Endometrial microvascular endothelial cells (primary cell): ENCODE data around the gene NMNAT2. TPM values are rescaled to one million over a fixed set of nuclear protein-coding genes. Genes with fewer than 3 reads are reported as not detected.
"Not testable (repeated sequence)": the region's sequence is repeated elsewhere in the genome, so short reads cannot be mapped to it uniquely, and the experiment has no call there.

Experiments used
- in situ Hi-C: cut with HindIII; loops from 2 replicates; pipeline ENCODE4 v1.10.0; 2017; ENCODE audit warnings: low sequenced_read_pairs, low pct_unique_long_range_greater_than_20kb; ENCODE audit errors: inconsistent ontology term
- total RNA-seq: library from RNA; depleted of rRNA; stranded (reverse); fragments of >200 nt; gene quantifications from one replicate; pipeline ENCODE4 v1.2.3, GENCODE V29; 2015; ENCODE audit errors: inconsistent ontology term

NMNAT2 gene
- total RNA-seq, 1 donor from 2014 or later, result 0.19 TPM

DNA sequence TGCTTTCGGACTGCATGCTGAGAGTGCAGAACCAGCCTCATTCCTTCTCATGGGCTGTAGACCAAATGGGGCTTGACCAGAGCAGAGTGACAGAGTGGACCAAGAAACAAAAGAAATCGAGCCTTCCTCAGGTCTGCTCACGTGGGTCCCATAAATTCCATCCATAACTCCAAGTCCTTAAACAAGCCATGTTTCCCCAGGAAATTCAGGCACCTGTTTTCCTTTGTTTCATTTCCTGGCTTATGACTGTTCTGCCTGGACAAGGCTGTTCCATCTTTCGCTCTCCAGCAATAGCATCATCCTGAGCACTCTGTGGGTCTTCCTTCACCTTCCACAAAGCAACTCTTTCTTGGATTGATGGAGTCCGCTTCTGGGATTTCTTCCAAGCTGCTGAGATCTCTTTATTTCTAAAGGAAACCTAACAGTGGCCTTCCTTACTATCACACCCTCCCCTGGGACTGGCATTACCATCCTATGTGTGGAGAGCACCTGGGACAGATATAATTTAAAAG, 168.2 kb downstream of the NMNAT2 start:
- in situ Hi-C loops, result no loop called here

DNA sequence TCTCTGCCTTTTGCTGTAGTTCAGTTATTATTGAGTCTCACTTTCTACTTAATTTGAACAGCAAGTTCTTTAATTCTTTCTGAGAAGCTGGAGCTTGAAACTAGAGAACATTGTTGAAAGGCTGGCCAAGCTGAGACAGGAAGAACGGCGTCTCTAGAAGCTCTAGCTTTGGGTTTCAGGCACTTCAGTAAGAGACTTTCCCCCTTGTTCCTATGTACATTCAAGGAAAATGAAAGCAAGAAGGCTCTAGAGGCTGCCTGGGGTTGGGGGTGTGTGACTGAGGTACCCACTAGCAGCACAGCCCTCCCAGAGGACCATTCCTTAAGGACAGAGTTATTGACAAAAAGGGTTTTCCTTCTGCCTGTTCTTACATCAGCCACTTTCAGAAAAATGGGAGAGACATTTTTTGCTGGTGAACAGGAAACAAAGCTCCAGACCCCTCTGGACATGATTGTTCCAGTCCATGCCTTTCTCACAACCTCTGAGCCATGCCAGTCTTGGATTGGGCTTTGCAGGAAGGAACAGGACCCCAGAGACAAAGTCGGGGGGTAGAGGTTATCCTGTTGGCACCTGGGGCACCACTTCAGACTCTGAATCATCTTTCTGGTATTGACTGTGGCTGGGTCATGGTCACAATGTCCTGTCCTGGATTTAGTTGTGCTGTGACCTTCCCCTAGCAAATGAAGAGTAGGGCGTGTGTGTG, 169.0 kb downstream of the NMNAT2 start:
- in situ Hi-C loops, result no loop called here

DNA sequence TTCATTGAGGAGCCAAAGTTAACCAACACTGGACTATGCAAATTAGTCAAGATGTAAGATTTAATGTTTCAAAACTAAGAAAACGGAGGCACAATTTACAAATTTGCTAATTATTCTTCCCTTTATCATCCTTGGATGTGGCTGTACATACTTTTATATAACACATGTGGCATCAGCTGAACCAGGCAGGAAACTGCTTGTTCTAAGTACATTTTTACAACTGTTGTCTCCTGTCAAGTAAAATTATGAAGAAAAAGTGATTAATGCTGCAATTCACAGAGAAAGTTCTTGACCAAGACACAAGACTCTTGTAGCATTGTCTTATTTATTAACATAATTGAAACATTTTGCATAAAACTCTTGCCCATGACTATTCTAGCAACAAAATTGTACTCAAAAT, 170.2 kb downstream of the NMNAT2 start:
- in situ Hi-C loops, result no loop called here

DNA sequence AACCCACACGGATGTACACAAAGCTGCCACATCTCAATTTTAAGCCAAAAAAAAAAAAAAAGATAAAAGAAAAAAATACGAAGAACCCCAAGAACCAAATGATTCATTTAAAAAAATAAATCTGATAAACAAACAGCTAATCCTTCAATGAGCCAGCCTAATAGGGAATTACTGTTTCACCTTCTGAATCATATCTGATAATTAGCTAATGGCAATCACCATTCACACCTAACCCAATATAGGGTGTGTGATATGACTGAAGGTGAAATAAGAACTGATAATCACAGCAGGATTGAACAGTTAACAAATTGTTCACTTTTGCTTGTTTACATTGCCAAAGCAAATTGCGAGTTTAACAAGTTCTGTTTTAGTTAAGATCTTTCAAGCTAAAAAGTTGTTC, 170.7 kb downstream of the NMNAT2 start:
- in situ Hi-C loops, result no loop called here

DNA sequence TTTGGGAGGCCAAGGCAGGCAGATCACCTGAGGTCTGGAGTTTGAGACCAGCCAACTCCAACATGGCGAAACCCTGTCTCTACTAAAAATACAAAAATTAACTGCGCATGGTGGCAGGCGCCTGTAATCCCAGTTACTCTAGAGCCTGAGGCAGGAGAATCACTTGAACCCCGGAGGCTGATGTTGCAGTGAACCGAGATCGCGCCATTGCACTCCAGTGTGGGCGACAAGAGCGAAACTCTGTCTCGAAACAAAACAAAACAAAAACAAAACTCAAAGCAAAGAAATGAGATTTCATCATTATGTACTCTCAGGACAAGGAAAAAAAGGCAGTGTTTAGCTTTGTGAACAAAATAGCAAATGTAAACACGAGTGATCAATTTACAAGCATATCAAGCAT, 171.1 kb downstream of the NMNAT2 start:
- in situ Hi-C loops, result no loop called here

DNA sequence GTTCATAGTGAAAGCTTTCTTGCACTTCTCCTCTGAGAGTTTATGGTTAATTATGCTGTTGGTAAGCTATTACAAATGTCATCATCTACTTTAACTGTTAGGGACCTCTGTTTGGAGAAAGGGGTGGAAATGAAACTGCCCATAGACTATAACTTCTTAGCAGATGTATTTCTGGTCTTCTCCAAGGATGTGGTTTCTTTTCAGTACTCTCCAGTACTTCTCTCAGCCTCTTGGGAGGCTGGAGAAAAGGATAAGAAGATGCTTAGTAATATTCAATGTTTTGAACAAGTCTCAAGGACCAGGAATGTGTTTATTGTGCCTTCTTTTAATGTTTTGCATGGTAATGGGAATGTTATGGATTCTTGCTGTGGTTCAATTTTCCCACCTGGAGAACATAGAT, 171.7 kb downstream of the NMNAT2 start:
- in situ Hi-C loops, result no loop called here

DNA sequence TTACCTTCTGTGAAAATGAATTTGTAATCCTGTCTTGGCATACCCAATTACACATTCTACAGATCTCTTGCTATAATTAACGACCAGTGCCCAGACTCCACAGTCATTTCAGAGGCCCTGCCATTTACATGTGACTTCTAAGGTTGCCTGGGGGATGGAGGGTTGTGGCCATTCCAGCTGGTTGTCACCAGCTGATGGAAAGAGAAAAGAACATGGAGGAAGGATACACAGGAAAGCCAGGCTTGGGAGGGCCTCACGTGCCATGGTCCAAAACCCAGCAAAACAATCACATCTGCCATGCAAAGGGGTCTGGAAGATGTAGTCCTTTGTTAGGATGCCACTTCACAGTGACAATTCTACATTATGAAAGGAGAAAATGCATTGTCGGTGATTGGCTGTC, 172.8 kb downstream of the NMNAT2 start:
- in situ Hi-C loops, result no loop called here

DNA sequence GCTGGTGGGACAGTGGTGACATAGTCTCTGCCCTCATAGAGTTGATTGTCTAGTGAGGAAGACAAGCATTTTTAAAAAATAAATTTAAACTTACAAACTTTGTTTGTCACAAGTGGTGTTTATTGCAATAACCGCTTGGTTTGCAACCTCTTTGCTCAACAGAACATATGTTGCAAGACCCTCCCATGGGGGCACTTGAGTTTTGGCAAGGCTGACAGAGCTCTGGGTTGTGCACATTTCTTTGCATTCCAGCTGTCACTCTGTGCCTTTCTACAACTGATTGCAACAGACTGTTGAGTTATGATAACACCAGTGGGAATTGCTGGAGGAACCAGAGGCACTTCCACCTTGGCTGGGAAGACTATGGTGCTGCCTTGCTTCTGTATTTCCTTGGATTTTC, 173.7 kb downstream of the NMNAT2 start:
- in situ Hi-C loops, result no loop called here

DNA sequence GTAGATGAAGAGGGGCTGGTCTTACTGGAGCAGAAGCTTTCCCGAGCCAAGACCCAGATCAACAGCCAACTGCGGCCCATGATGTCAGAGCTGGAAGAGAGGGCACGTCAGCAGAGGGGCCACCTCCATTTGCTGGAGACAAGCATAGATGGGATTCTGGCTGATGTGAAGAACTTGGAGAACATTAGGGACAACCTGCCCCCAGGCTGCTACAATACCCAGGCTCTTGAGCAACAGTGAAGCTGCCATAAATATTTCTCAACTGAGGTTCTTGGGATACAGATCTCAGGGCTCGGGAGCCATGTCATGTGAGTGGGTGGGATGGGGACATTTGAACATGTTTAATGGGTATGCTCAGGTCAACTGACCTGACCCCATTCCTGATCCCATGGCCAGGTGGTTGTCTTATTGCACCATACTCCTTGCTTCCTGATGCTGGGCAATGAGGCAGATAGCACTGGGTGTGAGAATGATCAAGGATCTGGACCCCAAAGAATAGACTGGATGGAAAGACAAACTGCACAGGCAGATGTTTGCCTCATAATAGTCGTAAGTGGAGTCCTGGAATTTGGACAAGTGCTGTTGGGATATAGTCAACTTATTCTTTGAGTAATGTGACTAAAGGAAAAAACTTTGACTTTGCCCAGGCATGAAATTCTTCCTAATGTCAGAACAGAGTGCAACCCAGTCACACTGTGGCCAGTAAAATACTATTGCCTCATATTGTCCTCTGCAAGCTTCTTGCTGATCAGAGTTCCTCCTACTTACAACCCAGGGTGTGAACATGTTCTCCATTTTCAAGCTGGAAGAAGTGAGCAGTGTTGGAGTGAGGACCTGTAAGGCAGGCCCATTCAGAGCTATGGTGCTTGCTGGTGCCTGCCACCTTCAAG, 174.8 kb downstream of the NMNAT2 start:
- in situ Hi-C loops, result no loop called here

DNA sequence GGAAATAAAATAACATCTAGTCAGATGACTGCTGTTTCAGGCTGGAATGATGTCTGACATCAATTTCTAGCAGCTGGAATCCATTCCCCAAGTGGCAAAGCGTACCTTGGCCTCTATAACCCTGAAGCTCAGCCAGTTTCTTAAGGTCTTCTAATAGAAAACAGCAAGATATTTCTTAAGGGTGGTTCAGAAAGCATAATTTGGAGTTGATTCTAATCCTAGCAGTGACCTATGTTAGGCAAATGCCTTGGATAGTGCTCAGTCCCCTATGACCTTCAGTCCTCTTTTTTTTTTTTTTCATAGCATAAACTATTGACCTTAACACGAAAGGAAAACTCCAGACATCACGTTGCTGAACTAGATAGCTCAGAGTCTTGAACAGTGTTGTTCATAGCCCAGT, 175.6 kb downstream of the NMNAT2 start:
- in situ Hi-C loops, result no loop called here

DNA sequence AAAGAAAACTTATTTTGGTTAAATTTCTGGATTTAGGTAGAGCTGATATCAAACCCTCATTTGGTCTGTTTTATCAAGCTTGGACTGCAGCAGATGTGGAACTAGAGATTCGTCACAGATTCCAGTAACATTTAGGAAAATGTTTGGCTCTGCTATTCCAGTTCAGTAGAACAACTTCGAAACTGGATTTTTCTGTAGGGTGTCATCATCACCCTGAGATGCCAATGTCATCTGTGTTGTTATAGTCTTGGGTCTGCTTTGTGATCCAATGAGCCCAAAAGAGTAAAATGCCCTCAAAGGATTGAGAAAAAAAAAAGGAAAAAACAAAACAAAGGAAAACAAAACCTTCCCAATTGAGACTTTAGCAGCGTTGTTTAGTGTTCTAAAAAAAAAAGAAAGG, 176.7 kb downstream of the NMNAT2 start:
- in situ Hi-C loops, result no loop called here

DNA sequence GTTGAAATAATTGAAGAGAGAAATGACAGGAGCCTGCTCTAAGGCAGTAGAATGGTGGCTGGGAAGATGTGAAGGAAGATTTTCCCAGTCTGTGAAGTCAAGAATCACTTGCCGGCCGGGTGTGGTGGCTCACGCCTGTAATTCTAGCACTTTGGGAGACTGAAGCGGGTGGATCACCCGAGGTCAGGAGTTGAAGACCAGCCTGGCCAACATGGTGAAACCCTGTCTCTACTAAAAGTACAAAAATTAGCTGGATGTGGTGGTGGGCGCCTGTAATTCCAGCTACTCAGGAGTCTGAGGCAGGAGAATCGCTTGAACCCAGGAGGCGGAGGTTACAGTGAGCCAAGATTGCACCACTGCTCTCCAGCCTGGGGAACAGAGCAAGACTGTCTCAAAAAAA, 177.3 kb downstream of the NMNAT2 start:
- in situ Hi-C loops, result not testable (repeated sequence)

DNA sequence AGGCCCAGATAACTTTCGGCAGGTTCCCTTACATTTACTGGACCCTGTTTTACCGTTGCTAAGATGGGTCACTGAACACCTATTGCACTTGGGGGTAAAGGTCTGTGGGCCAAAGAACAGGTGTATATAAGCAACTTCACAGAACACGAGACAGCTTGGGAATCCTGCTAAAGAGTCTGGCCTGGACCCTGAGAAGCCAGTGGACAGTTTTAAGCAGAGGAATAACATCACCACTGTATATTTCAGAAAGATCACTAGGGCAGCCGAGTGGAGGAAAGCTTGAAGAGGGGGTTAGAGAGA, 177.7 kb downstream of the NMNAT2 start:
- in situ Hi-C loops, result no loop called here

DNA sequence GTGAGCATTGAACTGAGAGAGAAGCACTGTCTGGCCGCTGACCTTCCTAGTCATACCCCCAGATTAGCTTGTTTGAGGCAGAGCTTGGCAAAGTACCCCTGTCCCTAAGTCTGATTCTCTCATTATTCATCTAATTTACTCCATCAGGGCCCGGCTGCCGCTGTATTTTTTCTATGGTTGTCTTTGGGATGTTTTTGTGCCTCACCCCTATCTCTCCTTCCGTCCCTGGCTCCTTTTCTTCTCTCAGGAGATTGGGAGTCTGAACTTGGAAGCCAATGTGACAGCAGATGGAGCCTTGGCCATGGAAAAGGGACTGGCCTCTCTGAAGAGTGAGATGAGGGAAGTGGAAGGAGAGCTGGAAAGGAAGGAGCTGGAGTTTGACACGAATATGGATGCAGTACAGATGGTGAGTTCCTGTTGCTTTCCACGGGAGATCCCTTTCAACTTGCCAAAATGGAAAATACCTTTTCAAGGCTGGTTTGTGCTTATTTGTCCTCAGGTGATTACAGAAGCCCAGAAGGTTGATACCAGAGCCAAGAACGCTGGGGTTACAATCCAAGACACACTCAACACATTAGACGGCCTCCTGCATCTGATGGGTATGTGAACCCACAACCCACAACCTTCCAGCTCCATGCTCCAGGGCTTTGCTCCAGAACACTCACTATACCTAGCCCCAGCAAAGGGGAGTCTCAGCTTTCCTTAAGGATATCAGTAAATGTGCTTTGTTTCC, 178.2 kb downstream of the NMNAT2 start:
- in situ Hi-C loops, result no loop called here

DNA sequence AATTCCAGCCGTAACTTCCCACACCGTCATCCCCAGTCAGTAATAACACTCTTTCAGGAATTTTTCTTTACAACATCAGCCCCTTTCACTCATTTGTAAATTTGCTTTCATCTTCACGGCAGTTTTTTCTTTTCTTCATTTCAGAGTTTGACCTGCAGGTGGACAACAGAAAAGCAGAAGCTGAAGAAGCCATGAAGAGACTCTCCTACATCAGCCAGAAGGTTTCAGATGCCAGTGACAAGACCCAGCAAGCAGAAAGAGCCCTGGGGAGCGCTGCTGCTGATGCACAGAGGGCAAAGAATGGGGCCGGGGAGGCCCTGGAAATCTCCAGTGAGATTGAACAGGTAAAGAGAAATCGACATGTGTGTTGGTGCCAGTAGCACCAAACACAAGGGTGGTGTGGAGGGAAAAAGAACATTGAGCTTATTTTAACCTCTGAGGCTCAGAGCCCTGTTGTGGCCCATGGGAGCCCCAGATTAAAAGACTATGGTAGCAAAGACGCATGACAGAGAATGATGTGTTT, 178.9 kb downstream of the NMNAT2 start:
- in situ Hi-C loops, result no loop called here

DNA sequence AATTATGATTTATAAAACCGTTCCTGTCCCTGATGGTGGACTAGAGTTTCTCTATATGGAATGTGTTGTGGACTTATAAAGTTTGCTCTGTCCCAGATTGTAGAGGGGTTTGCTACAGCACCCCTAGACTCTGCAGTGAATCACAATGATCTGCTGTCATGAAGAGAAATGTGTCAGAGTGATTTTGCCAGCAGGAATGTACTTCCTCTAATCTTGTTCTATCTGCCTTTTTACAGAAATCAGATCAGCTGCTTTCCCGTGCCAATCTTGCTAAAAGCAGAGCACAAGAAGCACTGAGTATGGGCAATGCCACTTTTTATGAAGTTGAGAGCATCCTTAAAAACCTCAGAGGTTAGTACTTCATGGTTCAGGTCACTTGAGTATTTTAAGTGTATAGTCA, 180.1 kb downstream of the NMNAT2 start:
- in situ Hi-C loops, result no loop called here

DNA sequence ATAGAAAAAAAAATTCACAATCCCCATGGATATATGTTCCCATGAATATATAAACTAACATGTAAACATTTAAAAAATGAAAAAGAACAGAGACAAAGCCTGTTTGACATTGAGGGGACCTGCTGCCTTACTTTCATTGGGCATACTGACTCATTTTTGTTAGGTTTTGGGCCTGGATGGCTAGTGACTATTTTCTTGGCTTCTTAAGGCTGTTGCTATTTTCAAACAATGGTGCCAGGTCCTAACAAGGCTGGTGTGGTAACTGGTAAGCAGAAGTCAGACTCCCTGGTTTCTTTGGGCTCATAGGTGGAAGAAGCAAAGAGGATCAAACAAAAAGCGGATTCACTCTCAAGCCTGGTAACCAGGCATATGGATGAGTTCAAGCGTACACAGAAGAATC, 181.1 kb downstream of the NMNAT2 start:
- in situ Hi-C loops, result no loop called here

DNA sequence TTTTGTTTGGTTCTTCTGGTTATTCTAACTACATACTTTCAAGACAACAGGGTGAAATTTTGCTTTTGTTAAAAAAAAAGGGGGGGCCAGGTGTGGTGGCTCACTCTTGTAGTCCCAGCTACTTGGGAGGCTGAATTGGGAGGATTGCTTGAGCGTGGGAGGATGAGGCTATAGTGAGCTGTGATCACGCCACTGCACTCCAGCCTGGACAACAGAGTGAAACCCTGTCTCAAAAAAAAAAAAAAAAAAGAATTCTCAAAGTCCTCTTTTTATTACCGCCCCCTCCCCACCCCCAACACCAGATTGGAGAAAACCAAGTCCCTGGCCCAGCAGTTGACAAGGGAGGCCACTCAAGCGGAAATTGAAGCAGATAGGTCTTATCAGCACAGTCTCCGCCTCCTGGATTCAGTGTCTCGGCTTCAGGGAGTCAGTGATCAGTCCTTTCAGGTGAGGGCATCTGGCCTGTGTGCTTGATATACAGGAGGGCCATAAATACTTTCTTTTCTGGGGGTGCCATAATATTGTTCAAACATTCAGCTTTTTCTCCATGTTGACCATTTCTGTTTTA, 181.9 kb downstream of the NMNAT2 start:
- in situ Hi-C loops, result no loop called here

DNA sequence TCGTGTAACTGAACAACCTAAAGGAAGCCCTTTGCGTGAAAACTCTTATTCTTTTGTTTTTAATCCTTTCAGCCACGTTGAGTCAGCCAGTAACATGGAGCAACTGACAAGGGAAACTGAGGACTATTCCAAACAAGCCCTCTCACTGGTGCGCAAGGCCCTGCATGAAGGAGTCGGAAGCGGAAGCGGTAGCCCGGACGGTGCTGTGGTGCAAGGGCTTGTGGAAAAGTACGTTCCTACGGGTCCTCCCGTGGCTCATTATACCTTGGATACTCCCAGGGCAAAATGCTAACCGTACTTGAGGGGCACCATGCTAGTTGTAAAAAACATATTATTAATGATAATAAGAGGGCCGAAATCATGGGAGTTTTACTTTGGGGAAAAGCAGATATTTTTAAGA, 182.7 kb downstream of the NMNAT2 start:
- in situ Hi-C loops, result no loop called here
